Measurements from ENCODE around the gene LDLRAP1. TPM values are rescaled to one million over a fixed set of nuclear protein-coding genes. Genes with fewer than 3 reads are reported as not detected.

LDLRAP1 gene
- total RNA-seq, 2 donors from 2014 or later: 17.2 to 29.2 TPM

- H3K9me3 Mint-ChIP-seq: no peaks in the 10 kb centered on the region
- H3K36me3 Mint-ChIP-seq: no peaks in the 10 kb centered on the region
- ATAC-seq (peak in 1 of 2 donors; percentile 80), DNase-seq (ENCODE audit: low spot score in 2 of 2) (no peak)
- no peak overlapping the region for H3K27ac Mint-ChIP-seq
Observed at GRCh38 chr1:25519624-25520023, 23.8 kb upstream of the LDLRAP1 start.

- Mint-ChIP-seq H3K27ac (peak overlapping the region; percentile 63 to 87), H3K36me3 (no peaks in the 10 kb centered on the region), H3K9me3 (peaks cover 0 to 6% of the 10 kb centered on the region in 2 donors)
- ATAC-seq: peak; percentile 61 to 62
- DNase-seq (ENCODE audit: low spot score in 2 of 2): peak in 1 of 2 donors; percentile 70
Observed at GRCh38 chr1:25520446-25521061, 22.9 kb upstream of the LDLRAP1 start.

GRCh38 chr1:25522031-25522655, 21.3 kb upstream of the LDLRAP1 start:
- Mint-ChIP-seq H3K27ac (no peak overlapping the region), H3K36me3 (no peaks in the 10 kb centered on the region), H3K9me3 (peaks cover 0 to 7% of the 10 kb centered on the region in 2 donors)
- ATAC-seq: no peak
- DNase-seq (ENCODE audit: low spot score in 2 of 2): no peak

- H3K27ac Mint-ChIP-seq: no peak overlapping the region
- ATAC-seq (no peak), DNase-seq (ENCODE audit: low spot score in 2 of 2) (no peak)
- H3K36me3 Mint-ChIP-seq: no peaks in the 10 kb centered on the region
- peaks cover 0 to 7% of the 10 kb centered on the region in 2 donors for H3K9me3 Mint-ChIP-seq
Observed at GRCh38 chr1:25523542-25523941, 19.9 kb upstream of the LDLRAP1 start.

- Mint-ChIP-seq H3K9me3 (peaks cover 0 to 11% of the 10 kb centered on the region in 2 donors), H3K36me3 (no peaks in the 10 kb centered on the region), H3K27ac (no peak overlapping the region)
- ATAC-seq (no peak), DNase-seq (ENCODE audit: low spot score in 2 of 2) (no peak)
Observed at GRCh38 chr1:25524568-25525360, 18.6 kb upstream of the LDLRAP1 start.

GRCh38 chr1:25525361-25525688, 18.1 kb upstream of the LDLRAP1 start:
- Mint-ChIP-seq H3K36me3 (no peaks in the 10 kb centered on the region), H3K27ac (no peak overlapping the region), H3K9me3 (peaks cover 0 to 11% of the 10 kb centered on the region in 2 donors)
- no peak for DNase-seq (ENCODE audit: low spot score in 2 of 2)
- ATAC-seq: no peak

GRCh38 chr1:25526753-25527152, 16.7 kb upstream of the LDLRAP1 start:
- ATAC-seq (no peak), DNase-seq (ENCODE audit: low spot score in 2 of 2) (no peak)
- Mint-ChIP-seq H3K36me3 (no peaks in the 10 kb centered on the region), H3K27ac (no peak overlapping the region), H3K9me3 (peaks cover 0 to 11% of the 10 kb centered on the region in 2 donors)

GRCh38 chr1:25527226-25527846, 16.1 kb upstream of the LDLRAP1 start:
- no peak for ATAC-seq
- Mint-ChIP-seq H3K27ac (no peak overlapping the region), H3K9me3 (peaks cover 0 to 11% of the 10 kb centered on the region in 2 donors), H3K36me3 (no peaks in the 10 kb centered on the region)
- DNase-seq (ENCODE audit: low spot score in 2 of 2): no peak

- ATAC-seq (no peak), DNase-seq (ENCODE audit: low spot score in 2 of 2) (no peak)
- H3K27ac Mint-ChIP-seq: no peak overlapping the region
- no peaks in the 10 kb centered on the region for H3K36me3 Mint-ChIP-seq
- H3K9me3 Mint-ChIP-seq: peaks cover 0 to 11% of the 10 kb centered on the region in 2 donors
Observed at GRCh38 chr1:25527946-25528595, 15.3 kb upstream of the LDLRAP1 start.

GRCh38 chr1:25528881-25529517, 14.4 kb upstream of the LDLRAP1 start:
- no peaks in the 10 kb centered on the region for H3K36me3 Mint-ChIP-seq
- DNase-seq (ENCODE audit: low spot score in 2 of 2) (no peak), ATAC-seq (no peak)
- peaks cover 0 to 11% of the 10 kb centered on the region in 2 donors for H3K9me3 Mint-ChIP-seq
- no peak overlapping the region for H3K27ac Mint-ChIP-seq

- peaks cover 0 to 11% of the 10 kb centered on the region in 2 donors for H3K9me3 Mint-ChIP-seq
- DNase-seq (ENCODE audit: low spot score in 2 of 2): no peak
Observed at GRCh38 chr1:25529518-25530185, 13.8 kb upstream of the LDLRAP1 start.

GRCh38 chr1:25530186-25531081, 13.0 kb upstream of the LDLRAP1 start:
- Mint-ChIP-seq H3K9me3 (peaks cover 0 to 7% of the 10 kb centered on the region in 2 donors), H3K27ac (no peak overlapping the region), H3K36me3 (no peaks in the 10 kb centered on the region)
- ATAC-seq (no peak), DNase-seq (ENCODE audit: low spot score in 2 of 2) (no peak)

More at GRCh38 chr1:25529518-25530185, 13.8 kb upstream of the LDLRAP1 start:
- no peaks in the 10 kb centered on the region for H3K36me3 Mint-ChIP-seq
- no peak overlapping the region for H3K27ac Mint-ChIP-seq
- no peak for ATAC-seq

GRCh38 chr1:25531082-25531461, 12.3 kb upstream of the LDLRAP1 start:
- peaks cover 0 to 5% of the 10 kb centered on the region in 2 donors for H3K9me3 Mint-ChIP-seq
- no peak for DNase-seq (ENCODE audit: low spot score in 2 of 2)
- no peak overlapping the region for H3K27ac Mint-ChIP-seq
- no peak for ATAC-seq
- no peaks in the 10 kb centered on the region for H3K36me3 Mint-ChIP-seq

- Mint-ChIP-seq H3K36me3 (no peaks in the 10 kb centered on the region), H3K27ac (no peak overlapping the region), H3K9me3 (peaks cover 0 to 5% of the 10 kb centered on the region in 2 donors)
- ATAC-seq (no peak), DNase-seq (ENCODE audit: low spot score in 2 of 2) (no peak)
Observed at GRCh38 chr1:25532970-25533369, 10.4 kb upstream of the LDLRAP1 start.

All from activated naive CD4-positive, alpha-beta T cell treated with anti-CD3 and anti-CD28 coated beads, Interleukin-2, amount 50 U/mL, for 72 hours (primary cell).